GM23248 (cell line): ENCODE results near the gene LGR6. TPM values are rescaled to one million over a fixed set of nuclear protein-coding genes. Genes with fewer than 3 reads are reported as not detected.
"Not testable (repeated sequence)": the region's sequence is repeated elsewhere in the genome, so short reads cannot be mapped to it uniquely, and the experiment has no call there.

Source experiments
- DNase-seq: peaks from one replicate; pipeline ENCODE4 v3.0.0-alpha.2; 2015
- H2AFZ ChIP-seq: fragments of 200-600 bp; sonication (generic); 2 replicates; pipeline ENCODE4 v1.6.1; 2016; ENCODE audit warnings: antibody characterized with exemption
- H3F3A ChIP-seq: fragments of 200-600 bp; sonication (generic); 2 replicates; pipeline ENCODE4 v1.6.1; 2016; ENCODE audit warnings: mild to moderate bottlenecking, antibody characterized with exemption, mixed run types; ENCODE audit not compliant: insufficient read depth
- H3K27ac ChIP-seq: fragments of 200-600 bp; sonication (generic); 2 replicates; pipeline ENCODE4 v1.5.1; 2016; ENCODE audit warnings: mild to moderate bottlenecking
- H3K27me3 ChIP-seq: fragments of 200-600 bp; sonication (generic); replicated peaks from 2 replicates; pipeline ENCODE4 v1.6.1; 2016; ENCODE audit warnings: mild to moderate bottlenecking; ENCODE audit not compliant: insufficient read depth
- H3K36me3 ChIP-seq: fragments of 200-600 bp; sonication (generic); 2 replicates; pipeline ENCODE4 v1.6.1; 2016; ENCODE audit warnings: low read depth, mild to moderate bottlenecking
- H3K4me1 ChIP-seq: fragments of 200-600 bp; sonication (generic); 2 replicates; pipeline ENCODE4 v1.6.1; 2016; ENCODE audit warnings: mild to moderate bottlenecking; ENCODE audit not compliant: insufficient read depth
- H3K4me2 ChIP-seq: fragments of 200-600 bp; sonication (generic); one replicate; pipeline ENCODE4 v1.6.1; 2016; ENCODE audit warnings: mild to moderate bottlenecking; ENCODE audit not compliant: unreplicated experiment
- H3K4me3 ChIP-seq: fragments of 200-600 bp; sonication (generic); 2 replicates; pipeline ENCODE4 v1.5.1; 2016; ENCODE audit warnings: mild to moderate bottlenecking
- H3K79me2 ChIP-seq: fragments of 200-600 bp; sonication (generic); 2 replicates; pipeline ENCODE4 v1.6.1; 2016; ENCODE audit warnings: mild to moderate bottlenecking; ENCODE audit not compliant: insufficient read depth
- H3K9ac ChIP-seq: fragments of 200-600 bp; sonication (generic); 2 replicates; pipeline ENCODE4 v1.6.1; 2016; ENCODE audit warnings: mild to moderate bottlenecking
- H3K9me2 ChIP-seq: fragments of 200-600 bp; sonication (generic); 2 replicates; pipeline ENCODE4 v1.6.1; 2016; ENCODE audit warnings: mixed run types, mild to moderate bottlenecking, moderate library complexity; ENCODE audit not compliant: insufficient read depth
- H3K9me3 ChIP-seq: fragments of 200-600 bp; sonication (generic); one replicate; pipeline ENCODE4 v1.6.1; 2017; ENCODE audit warnings: low read depth
- H4K20me1 ChIP-seq: fragments of 200-600 bp; sonication (generic); 2 replicates; pipeline ENCODE4 v1.6.0; 2016; ENCODE audit not compliant: insufficient read depth
- EZH2 ChIP-seq: fragments of 200-600 bp; sonication (generic); IDR thresholded peaks from 2 replicates; pipeline ENCODE4 v1.6.1; 2018; ENCODE audit warnings: antibody characterized with exemption, mild to moderate bottlenecking; ENCODE audit not compliant: insufficient read depth, poor library complexity, severe bottlenecking
- EZH2phosphoT487 ChIP-seq: fragments of 200-600 bp; sonication (generic); IDR thresholded peaks from 2 replicates; pipeline ENCODE4 v1.6.1; 2018; ENCODE audit warnings: antibody characterized with exemption, moderate library complexity, mild to moderate bottlenecking, low read depth; ENCODE audit not compliant: insufficient read depth
- WGBS, 2 experiments: methylation state at CpG; one replicate each; pipeline ENCODE4 v1.1.6; 2015 to 2017; ENCODE audit warnings: low lambda C conversion rate in 2 of 2, low coverage in 1 of 2; ENCODE audit errors: missing lambda C conversion rate in 2 of 2; 5-methylcytosine and 5-hydroxymethylcytosine counted together
- in situ Hi-C: fragments of 300-500 bp; cut with MboI; formaldehyde crosslinking; loops from 2 replicates; pipeline ENCODE4 v1.15.0; 2020
- polyA plus RNA-seq: library from polyadenylated mRNA; unstranded; fragments of >200 nt; fragmentation: Nextera tagmentation; extraction: Ambion mirVana; gene quantifications from 2 replicates; pipeline ENCODE4 v1.2.1, GENCODE V29; 2016
- total RNA-seq: library from RNA; depleted of rRNA; stranded (reverse); fragments of >200 nt; shearing (Covaris generic); gene quantifications from 2 replicates; pipeline ENCODE4 v1.2.3, GENCODE V29; 2014

The LGR6 gene
- total and polyA plus RNA-seq, 2 experiments from 2014 or later = not detected

- Histone ChIP-seq H3F3A (no peaks in the 10 kb centered on the region), H3K27ac (no peak overlapping the region), H3K27me3 (peaks cover 4% of the 10 kb centered on the region), H2AFZ (no peak overlapping the region), H4K20me1 (no peaks in the 10 kb centered on the region), H3K79me2 (no peaks in the 10 kb centered on the region), H3K4me1 (no peaks in the 10 kb centered on the region), H3K9ac (no peak overlapping the region), H3K4me2 (no peak overlapping the region), H3K9me3 (no peaks in the 10 kb centered on the region), H3K4me3 (no peak overlapping the region), H3K36me3 (no peaks in the 10 kb centered on the region), H3K9me2 (no peaks in the 10 kb centered on the region)
- 39 to 46% methylated on average over 8 of the region's 8 CpGs for WGBS, 2 experiments
- in situ Hi-C loops = loop anchor here (5.0 kb wide), 1 partner anchor 124 kb away; no protein-coding TSS in a partner anchor
- no peak for DNase-seq
- TF ChIP-seq EZH2phosphoT487 (no peak), EZH2 (no peak)
Measured at GRCh38 chr1:202187697-202188407, 5.7 kb upstream of the LGR6 start.

DNA sequence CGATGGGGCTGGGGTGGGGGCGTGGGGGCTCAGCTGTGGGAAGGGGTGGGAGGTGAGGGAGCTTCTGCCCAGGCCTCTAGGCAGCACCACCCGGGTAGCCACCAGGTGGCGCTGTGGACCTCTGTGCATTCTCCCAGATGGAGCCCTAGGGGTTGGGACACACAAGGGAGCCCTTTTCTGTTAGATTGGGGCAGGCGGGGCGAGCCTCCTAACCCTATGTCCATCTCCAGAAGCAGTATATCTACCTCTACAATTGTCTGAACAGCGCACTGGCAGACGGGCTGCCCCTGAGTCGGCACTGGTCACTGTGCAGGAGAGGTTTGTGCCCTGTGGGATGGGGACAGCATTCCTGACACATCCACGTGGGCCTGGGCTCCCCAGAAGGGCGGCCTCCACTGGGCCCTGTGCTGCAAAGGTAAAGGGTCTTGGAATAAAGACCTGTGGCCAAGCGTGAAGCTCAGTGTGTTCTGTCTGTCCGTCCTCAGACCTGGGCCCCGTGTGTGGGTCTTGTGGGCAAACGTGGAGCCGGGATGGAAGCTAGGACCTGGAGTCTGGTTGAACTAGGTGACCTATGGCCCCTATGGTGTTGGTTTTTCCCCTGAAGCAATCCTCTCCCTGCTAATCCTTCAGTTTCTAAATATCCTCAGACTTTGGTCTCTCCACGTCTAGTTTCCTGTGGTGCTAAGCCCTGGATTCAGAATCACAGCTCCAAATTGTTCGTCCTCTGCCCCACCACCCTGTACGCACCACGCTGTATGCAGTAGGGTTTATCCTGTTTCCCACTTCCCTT lies 4.4 kb upstream of the LGR6 start:
- Histone ChIP-seq H3K4me2 (no peak overlapping the region), H2AFZ (no peak overlapping the region), H4K20me1 (no peaks in the 10 kb centered on the region), H3K4me3 (no peak overlapping the region), H3K36me3 (no peaks in the 10 kb centered on the region), H3K79me2 (no peaks in the 10 kb centered on the region), H3K9me2 (no peaks in the 10 kb centered on the region), H3K9me3 (no peaks in the 10 kb centered on the region), H3K9ac (no peak overlapping the region), H3F3A (no peaks in the 10 kb centered on the region), H3K27ac (no peak overlapping the region), H3K4me1 (no peaks in the 10 kb centered on the region), H3K27me3 (peaks cover 13% of the 10 kb centered on the region)
- DNase-seq = peak; percentile 75
- in situ Hi-C loops = loop anchor here (5.0 kb wide), 1 partner anchor 123 kb away; no protein-coding TSS in a partner anchor
- TF ChIP-seq EZH2phosphoT487 = no peak
- TF ChIP-seq EZH2 = no peak
- 58 to 60% methylated on average over 16 to 18 of the region's 20 CpGs for WGBS, 2 experiments

DNA sequence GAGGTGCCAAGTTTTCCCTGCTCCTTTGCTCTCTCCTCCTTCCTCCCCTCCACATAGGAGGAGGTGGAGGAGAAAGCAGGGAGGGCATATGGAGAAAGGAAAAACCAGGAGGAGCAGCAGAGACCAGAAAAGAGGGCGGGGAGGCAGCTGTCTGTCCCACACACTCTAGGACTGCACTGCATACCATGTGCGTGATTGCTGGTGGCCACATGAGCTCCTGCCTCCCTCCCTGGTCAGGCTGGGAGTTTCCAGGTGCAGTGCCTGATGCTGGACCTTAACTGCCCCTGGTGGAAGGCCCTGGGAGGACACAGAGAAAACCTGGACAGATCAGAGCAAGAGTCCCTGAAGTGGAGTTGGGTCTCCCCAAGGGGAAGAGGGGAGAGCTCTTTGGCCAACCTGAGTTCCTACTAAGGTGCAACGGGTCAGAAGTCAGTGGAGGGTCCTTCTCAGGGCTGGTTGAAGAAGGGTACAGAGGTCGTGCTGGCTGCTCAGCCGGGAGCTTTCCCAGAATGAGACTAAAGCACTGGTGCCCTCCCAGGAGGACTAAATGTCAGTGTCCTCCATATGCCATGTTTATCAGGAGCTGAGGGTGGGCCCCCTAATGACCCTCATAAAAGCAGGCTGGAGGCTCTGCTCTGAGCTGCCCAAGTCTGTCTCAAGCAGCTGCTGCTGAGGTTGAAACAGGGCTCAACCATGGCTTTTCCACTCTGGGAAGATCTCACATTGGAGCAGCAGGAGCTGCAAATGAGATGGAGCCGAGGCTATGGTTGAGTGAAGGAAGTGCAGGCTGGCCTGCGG lies 3.5 kb upstream of the LGR6 start:
- H4K20me1 ChIP-seq = no peaks in the 10 kb centered on the region
- H3K27me3 ChIP-seq = peaks cover 16% of the 10 kb centered on the region
- no peaks in the 10 kb centered on the region for H3K9me3 ChIP-seq
- H3K9me2 ChIP-seq = no peaks in the 10 kb centered on the region
- H3F3A ChIP-seq = no peaks in the 10 kb centered on the region
- H3K79me2 ChIP-seq = no peaks in the 10 kb centered on the region
- DNase-seq = peak; percentile 45
- no peaks in the 10 kb centered on the region for H3K4me1 ChIP-seq
- no peak overlapping the region for H3K27ac ChIP-seq
- in situ Hi-C loops = loop anchor here (5.0 kb wide), 1 partner anchor 122 kb away; no protein-coding TSS in a partner anchor
- WGBS, 2 experiments = 41 to 48% methylated on average over 7 of the region's 7 CpGs
- no peaks in the 10 kb centered on the region for H3K36me3 ChIP-seq
- no peak overlapping the region for H3K9ac ChIP-seq
- no peak overlapping the region for H3K4me3 ChIP-seq
- H2AFZ ChIP-seq = no peak overlapping the region
- TF ChIP-seq EZH2 (no peak), EZH2phosphoT487 (no peak)
- no peak overlapping the region for H3K4me2 ChIP-seq

DNA sequence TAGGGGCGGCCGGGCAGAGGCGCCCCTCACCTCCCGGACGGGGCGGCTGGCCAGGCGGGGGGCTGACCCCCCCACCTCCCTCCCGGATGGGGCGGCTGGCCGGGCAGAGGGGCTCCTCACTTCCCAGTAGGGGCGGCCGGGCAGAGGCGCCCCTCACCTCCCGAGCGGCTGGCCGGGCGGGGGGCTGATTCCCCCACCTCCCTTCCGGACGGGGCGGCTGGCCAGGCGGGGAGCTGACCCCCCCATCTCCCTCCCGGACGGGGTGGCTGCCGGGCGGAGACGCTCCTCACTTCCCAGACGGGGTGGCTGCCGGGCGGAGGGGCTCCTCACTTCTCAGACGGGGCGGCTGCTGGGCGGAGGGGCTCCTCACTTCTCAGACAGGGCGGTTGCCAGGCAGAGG lies 2.2 kb upstream of the LGR6 start:
- H3F3A ChIP-seq, H3K9me3 ChIP-seq, H3K27ac ChIP-seq, H3K4me3 ChIP-seq, H3K4me2 ChIP-seq, H4K20me1 ChIP-seq, H3K9ac ChIP-seq, DNase-seq, H3K79me2 ChIP-seq, H3K9me2 ChIP-seq, in situ Hi-C loops, H3K4me1 ChIP-seq, H3K36me3 ChIP-seq, H2AFZ ChIP-seq: not testable (repeated sequence)
- H3K27me3 ChIP-seq = peaks cover 26% of the 10 kb centered on the region
- WGBS, 2 experiments = 76 to 80% methylated on average over 1 to 7 of the region's 33 CpGs
